Measurements from ENCODE around the gene CCDC107.

- TF ChIP-seq CTCF (IDR thresholded peaks at IDR 0.05) (no peak), POLR2A (IDR thresholded peaks at IDR 0.05) (no peak)
Measured at GRCh38 chr9:35661756-35662350, 3.8 kb downstream of the CCDC107 start.

All from right lobe of liver (tissue), 4 donors.